Transverse colon (tissue), 3 donors: Measurements from ENCODE around the gene CCDC81.

Source experiments
- POLR2A ChIP-seq: fragments of 450-650 bp; IDR thresholded peaks from one replicate; pipeline ENCODE4 v1.6.1; 2016; ENCODE audit warnings: antibody characterized with exemption, mild to moderate bottlenecking, moderate library complexity
- TF ChIP-seq, protein P1 (sequence below), 5 experiments: fragments of 200-600 bp in 3 of 5; fragments of 450-650 bp in 2 of 5; sonication (generic) in 3 of 5; IDR thresholded peaks; 1 replicate in 2 of 5; 2 replicates in 3 of 5; pipeline ENCODE4 v1.5.1; 2016 to 2017; ENCODE audit warnings: antibody characterized with exemption in 5 of 5, inconsistent platforms in 3 of 5, mild to moderate bottlenecking in 2 of 5, moderate library complexity in 1 of 5

DNA sequence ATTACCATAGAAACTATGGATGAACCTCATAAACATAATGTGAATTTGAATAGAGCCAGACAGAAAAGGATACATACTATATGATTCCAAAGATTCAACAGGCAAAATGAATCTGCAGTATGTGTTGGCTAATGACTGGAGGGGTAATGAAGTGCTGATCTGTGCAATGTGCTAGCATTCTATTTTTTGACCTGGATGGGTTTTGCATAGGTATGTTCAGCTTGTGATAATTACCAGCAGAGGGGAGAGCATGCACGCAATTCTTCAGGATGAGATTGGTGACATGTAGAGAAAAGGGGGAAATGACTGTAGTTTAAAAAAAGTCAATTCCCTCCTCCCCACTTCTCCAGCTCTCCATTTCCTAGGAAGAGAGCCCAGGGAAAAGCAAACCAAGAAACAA is 618 bp upstream of the CCDC81 start:
- TF ChIP-seq POLR2A = no peak
- TF ChIP-seq, protein P1, sequence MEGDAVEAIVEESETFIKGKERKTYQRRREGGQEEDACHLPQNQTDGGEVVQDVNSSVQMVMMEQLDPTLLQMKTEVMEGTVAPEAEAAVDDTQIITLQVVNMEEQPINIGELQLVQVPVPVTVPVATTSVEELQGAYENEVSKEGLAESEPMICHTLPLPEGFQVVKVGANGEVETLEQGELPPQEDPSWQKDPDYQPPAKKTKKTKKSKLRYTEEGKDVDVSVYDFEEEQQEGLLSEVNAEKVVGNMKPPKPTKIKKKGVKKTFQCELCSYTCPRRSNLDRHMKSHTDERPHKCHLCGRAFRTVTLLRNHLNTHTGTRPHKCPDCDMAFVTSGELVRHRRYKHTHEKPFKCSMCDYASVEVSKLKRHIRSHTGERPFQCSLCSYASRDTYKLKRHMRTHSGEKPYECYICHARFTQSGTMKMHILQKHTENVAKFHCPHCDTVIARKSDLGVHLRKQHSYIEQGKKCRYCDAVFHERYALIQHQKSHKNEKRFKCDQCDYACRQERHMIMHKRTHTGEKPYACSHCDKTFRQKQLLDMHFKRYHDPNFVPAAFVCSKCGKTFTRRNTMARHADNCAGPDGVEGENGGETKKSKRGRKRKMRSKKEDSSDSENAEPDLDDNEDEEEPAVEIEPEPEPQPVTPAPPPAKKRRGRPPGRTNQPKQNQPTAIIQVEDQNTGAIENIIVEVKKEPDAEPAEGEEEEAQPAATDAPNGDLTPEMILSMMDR (IDR thresholded peaks at IDR 0.05) = no peak
